Midbrain (tissue), 1 donor: ENCODE results near the gene PCDHA1.

Experiments used
- DNase-seq: peaks from one replicate; lab custom pipeline; 2025; lab: John Stamatoyannopoulos, UW

PCDHA1 gene

DNA sequence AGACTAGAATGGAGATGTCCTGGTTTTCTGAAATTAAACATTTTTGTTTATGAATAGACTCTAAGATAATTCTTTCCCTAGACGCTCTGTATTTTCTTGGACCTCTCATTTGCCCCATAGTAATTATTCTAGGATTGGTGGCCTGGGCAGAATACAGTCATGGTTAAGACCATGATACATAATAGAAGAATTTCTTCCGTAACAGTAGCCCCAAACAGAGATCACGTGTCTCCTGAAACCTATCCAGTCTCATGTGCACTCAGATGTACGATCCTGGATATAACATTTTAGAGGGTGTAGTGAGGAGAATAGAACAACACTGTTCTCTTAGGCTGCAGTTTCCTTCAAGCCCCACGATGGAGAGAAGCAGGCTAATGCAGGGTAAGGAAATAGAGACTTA lies 202.7 kb downstream of the PCDHA1 start:
- DNase-seq = no peak

DNA sequence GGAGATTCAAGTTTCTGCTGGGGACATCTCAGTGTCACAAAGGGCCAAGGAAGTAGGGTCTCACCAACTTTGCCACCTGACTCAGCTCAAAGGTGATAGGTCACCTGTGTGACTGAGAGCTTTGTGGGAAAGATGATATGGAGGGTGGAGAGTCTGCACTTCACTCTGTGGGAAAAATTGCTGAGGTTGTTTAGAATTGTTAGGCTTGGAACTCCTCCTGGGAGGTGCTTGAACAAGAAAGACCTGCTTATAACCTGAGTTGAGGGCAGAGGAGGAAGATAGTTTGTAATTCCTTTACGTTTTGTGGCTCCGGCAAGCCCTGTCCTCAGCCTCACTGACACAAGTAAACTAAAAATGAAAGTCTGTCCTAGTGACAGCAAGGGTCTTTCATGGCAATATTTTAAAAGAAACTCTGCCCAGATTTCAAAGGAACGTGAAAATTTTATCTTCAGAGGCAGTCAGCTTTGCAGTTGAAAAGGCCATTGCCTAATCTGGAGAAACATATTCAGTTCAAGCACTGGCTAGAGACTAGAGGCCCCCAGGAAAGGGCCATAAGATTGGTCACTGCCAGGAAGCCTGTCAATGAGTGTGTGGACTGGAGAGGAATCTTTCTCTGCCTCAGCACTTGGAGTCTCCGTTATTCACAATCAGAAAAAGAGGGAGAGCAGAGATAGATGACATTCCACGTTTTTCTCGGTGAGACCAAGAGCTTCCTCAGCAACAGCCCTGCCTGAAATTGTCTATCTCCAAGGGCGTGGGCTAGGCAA lies 203.5 kb downstream of the PCDHA1 start:
- no peak for DNase-seq

DNA sequence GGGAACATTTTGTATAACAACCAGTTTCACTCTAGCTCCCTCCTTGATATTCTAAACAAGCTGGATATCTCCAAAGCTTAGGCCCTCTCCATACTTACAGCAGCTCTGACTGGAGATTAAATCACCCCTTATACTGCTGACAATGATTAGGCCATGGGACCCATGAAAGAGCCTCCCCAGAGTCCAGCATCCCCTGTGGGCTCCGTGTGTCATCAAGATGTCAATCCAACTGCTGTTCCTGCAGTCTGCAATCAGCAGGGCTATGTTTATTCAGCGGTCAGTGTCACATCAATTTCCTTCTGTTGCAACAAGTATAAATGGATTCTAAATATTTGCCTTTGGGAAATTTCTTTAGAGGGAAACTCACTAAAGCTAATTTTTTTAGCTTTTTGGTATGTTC lies 206.9 kb downstream of the PCDHA1 start:
- no peak for DNase-seq

DNA sequence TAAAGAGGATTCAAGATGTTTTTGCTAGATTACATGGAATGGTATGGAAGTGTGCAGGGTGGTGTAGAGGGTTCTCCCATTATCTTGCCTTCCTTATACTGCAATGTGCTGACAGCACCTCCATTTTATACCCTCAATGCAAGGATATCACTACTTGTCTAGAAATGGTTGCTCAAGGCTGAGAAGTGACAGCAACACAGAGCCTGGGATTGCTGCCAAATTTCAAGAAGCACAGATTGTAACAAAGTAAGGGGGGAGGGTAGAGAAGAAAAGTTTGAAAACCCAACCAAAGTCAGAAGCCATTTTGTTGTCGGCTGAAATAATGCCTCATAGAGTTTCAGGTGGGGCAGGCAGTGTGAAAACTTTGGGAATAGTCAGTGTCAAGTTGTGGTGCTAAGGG lies 210.1 kb downstream of the PCDHA1 start:
- no peak for DNase-seq

DNA sequence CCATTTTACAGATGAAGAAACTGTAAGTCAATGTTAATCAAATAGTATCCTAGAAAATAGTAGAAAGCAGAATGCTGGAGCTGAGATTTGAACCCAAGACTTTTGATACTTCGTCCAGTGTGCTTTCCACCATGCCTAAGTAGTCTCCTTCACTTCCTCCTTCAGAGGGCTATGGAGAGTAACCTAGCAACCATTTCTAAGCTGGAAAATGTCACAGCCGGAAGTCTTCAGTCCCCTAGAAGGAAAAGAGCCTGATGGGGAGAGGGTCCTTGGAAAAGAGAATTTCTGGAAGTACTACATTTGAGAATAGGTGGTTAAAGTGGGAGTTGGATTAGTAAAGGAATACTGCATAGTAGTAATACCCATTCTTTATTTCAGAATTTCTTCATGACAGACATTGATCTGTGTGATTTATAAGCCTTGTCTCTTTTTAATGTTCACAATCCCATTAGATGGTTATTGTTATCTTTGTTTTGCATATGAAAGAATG lies 213.0 kb downstream of the PCDHA1 start:
- DNase-seq = no peak

DNA sequence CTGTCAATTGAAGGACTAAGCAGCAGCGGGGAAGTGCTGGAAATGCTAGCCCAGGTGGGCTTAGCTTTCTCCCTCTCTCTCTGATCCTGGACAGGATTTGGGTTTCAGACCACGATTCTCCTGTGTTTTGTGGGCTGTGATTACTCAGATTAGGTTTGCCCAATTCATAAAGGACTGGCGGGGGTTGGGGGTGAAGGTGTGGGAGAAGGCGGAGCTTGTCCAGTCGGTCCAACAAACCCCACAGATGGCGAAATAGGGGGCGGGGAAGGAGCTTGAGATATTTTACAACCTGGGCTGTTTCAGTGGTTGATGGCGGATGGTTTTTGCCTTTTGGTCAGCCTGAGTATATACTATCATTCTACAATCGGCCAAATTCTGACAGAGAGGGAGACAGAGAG lies 215.5 kb downstream of the PCDHA1 start:
- no peak for DNase-seq

DNA sequence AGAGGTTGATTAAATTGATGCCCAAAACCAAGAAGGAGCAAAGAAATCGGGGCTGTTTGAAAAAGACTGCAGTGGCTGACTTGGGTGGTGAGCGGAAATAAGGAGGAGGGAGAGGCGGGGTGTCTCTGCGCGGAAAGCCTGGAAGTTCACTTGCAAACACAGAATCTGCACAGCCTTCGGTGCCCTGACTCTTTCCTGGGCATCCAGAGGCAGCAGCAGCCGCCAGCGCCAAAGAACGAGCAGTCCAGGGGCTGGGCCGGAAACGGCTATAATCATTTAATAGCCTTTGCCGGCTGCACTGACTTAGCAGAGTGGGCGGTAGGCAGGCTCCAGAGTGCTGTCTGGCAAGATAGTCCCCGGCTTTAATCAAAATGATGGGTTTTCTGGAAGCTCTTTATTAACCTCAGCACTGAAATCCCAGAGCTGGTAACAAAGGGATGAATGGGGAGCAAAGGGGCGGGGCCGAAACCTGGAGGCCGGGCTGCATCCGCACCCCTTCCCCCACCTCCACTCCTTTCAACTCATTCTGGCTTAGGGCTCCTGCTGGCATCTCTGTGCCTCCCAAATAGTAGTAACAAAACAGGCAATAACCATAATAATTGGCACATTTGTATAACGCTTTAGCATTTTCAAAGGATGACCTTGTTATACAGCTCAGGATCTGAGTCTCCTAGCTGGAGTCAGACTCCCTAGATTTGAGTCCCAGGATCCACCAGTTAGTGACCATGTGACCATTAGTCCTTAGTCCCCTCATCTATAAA lies 216.1 kb downstream of the PCDHA1 start:
- no peak for DNase-seq

DNA sequence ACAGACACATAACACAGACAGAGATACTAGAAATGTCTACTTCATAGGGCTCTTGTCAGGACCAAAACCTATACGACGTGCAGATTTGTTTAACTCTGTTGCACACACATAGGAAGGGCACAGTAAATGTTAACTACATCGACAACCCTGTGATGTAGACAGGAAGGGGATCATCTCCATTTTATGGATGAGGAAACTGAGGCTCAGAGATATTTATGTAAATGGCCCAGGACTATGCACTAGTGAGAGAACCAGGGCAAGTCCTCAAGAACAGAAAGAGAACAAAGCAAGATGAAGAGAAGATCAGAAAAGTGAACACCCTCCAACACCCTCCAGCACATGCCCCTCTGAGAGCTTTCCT lies 216.6 kb downstream of the PCDHA1 start:
- DNase-seq = no peak

DNA sequence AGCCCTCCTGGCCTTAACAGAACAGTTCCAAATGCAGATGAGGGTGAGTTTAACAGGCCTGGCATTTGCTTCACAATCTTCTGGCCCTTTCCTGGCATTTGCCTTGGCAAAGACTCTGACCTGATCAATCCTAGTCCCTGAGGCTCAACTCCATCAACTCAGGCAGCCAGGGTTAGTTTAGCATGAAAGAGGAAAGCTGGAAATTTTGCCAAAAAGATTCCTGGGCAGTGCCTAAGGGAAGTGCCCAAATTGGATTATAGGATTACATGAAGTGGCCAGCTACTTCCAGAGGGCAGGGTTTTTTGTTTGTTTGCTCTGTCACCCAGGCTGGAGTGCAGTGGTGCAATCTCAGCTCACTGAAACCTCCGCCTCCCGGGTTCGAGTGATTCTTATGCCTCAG lies 217.1 kb downstream of the PCDHA1 start:
- no peak for DNase-seq

DNA sequence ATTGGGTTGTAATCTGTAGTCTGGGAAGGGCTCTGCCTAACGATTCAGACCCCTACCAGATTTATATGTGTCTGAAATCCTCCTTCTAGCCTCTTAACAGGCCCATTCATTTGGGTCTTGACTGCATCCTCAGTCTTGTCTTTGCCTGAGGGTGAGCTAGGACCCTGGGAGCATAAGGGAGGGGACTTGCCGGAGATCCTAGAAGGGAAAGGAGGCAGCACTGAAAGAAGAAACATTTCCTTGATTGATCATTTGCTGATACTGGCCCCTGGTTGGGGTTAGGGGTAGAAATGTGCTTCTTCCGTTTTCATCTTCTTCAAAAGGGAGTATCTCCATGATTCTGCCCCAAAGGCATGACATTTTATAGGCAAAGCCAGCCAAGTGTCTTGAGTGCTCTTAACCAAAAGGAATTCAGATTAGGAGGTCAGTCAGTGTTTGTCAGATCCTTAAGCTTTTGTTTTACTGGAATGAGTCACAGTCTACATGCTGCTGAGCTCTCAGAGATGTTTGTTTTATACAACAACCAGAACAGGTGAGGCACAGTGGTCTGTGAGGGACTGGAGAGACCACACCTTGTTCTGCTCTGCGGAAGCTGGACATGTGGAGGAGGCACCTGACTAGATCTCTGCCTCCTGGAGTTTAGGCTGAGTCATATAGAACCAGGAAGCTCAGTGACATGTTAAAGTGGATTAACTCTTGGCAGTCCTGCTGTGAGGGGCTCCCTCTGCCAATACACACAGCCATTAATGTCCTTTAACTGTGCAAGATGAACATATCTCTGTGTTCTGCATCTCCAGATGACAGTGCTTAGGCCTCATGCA lies 218.1 kb downstream of the PCDHA1 start:
- no peak for DNase-seq

DNA sequence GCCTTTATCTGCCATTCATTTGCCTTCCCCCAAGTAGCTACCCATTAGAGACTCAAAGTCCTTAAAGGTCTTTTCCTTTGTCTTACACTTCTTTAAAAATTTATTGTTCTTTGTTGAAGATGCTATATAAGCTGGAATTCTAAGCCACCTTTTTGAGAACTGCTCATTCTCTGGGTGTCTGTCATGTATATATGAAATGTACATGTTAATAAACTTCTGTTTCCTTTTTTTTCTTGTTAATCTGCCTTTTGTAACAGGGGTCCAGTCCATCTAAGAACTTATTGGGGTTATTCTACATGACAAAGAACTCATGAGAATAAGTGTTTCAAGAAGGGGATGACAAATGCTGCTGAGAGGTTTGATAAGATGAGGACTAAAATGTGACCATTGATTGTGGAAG lies 221.9 kb downstream of the PCDHA1 start:
- DNase-seq = no peak

DNA sequence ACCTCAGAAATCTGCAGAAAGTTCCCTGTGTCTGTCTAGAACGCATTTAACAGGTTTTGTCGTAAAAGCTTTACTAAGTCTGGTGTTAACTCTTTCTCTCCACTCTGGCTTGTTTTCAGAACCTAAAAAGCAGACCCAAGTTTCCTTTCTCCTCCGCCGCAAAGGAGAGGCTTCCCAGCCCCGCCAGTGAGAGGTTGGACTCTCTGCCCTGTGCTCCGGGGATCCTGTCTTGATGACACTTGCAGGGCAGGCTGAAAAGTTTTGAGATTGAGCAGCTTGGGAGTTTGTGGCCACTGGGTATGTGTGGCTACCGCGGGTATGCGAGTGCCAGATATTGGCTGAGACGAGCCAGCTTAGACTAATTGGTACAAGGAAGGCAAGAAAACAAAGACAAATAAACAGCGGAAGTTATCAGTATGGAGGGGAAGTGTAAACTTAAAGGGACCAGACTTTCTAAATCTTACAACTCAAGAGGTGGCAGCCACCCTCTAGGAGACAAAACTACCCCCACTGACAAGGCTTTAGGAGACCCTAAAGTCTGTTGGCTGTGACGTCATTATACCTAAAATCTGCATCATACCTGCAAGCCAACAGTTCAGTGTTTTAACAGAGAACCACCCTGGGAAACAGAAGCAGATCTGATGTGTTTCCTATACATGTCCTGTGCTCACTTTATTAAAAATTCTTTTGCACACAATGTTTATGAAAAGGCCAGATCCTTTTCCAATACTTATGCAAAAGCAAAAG lies 224.3 kb downstream of the PCDHA1 start:
- no peak for DNase-seq

DNA sequence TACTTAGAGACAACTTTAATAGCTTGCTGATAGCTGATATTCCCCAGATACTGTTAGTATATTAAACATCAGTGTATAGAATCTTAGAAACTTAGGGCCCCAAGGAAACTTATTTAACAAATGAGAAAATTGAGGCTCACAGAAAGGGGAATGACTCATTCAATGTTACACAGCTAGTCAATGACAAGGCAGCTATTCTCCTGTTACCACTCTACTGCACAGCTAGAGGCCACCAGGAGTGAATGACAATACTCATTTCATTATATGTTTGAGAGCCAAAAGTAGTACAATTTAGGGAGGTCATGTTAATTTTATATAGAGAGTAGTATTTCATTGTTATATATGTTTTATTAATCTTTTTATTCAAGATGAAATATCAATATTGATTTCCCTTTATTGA lies 232.0 kb downstream of the PCDHA1 start:
- no peak for DNase-seq

DNA sequence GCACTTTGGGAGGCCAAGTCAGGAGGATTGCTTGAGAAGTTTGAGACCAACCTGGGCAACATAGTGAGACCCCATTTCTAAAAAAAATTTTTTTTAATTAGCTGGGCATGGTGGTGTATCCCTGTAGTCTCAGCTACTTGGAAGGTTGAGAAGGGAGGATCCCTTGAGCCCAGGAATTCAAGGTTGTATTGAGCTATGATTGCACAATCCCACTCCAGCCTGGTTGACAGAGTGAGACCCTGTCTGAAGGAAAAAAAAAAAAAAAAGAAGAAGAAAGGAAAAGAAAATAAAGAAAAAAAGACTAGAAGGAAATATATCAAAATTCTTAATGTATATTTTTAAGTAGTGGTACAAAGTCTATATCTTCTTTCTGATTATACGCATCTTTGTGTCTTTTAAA lies 236.4 kb downstream of the PCDHA1 start:
- DNase-seq = no peak

DNA sequence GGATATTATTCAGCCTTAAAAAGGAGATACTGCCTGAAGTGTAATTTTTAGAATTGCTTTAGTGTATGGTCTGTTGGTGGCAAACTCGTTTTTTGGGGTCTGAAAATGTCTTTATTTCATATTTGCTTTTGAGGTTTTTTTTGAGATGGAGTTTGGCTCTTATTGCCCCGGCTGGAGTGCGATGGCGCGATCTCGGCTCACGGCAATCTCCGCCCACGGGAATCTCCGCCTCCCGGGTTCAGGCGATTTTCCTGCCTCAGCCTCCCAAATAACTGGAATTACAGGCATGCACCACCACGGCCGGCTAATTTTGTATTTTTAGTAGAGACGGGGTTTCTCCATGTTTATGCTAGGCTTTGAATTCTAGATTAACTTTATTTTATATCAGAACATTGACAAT lies 245.1 kb downstream of the PCDHA1 start:
- DNase-seq = no peak

DNA sequence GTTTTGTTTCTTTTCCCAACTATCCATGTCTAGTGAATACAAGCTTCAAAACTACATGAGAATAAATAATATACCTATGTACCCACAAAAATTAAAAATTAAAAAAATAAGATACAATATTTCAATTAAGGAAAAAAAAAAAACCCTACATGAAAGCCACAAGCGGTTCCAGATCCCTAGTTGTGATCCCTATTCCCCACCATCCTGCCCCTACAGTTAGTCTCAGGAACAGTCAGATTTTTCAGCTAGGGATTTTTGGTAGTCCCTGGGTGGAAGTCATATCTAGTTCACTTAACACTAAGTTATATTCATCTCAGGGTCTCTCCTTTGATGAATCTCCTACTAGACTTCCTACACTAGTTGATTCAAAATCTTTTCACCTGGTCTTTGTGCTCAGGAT lies 246.7 kb downstream of the PCDHA1 start:
- DNase-seq = no peak

DNA sequence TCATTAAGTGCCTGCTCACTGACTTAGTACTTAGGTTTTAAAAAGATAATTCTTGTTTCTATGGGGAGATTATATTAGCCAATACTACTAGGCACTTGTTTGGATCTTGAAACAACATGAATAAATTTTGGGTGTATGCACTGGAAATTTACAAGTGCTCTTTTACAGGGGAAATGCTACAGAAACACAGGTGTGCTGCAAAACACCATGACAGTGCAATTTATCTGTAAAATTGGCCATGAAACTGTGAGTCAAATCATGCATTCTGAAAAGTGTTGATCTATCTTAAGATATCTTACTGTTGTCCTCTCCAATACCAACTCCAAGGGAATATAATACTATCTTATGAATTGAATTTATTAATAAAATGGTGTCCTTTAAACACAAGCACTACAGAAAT lies 253.1 kb downstream of the PCDHA1 start:
- DNase-seq = no peak

DNA sequence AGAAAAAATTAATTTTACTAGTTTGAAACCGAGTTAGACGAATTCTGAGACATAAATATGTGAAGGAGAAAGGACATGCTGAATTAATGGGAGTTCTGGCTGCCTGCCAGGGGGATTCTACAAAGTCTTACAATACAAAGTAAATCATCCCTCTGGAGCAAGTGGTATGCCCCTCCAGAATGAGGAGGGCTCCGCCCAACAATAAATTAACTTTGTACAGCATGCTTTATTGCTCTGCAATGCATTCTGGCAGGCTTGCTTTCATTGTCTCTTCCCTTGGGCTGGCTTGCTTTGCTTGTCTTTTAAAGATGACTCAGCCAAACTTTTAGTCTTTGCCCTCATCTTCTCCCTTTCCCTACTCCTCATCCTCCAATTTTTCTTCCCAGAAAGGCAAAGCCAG lies 253.6 kb downstream of the PCDHA1 start:
- no peak for DNase-seq

DNA sequence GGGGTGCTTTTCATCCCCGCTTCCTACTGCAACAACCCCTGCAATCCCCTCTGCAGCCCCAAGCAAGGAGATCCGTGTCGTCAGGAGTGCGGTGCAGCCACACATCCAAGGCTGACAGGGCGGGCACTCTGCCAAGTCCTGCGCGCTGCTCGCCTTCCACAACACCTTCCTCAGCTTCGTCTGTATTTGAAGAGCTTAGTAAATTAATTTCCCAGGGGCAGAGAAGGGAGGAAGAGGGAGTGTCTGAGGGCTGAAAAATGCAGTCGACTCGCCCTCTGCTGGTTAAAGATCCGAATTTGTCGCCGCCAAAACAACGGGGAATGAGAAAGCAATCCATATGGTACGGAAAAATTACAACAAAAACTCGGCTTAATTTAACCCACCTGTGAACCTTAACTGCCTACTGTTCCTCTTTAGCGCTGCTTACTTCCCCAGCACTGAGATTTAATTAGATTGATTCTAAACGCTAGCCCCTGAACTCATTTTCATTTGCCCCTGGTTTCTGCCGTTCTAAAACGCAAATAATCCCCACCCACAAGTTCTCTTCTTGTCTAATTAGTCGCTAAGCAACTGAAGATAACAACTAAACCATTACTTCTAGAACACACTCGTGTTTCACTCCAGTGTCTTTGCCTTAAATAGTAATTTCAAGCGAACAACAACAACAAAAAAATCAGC lies 254.3 kb downstream of the PCDHA1 start:
- peak; percentile 82 for DNase-seq

DNA sequence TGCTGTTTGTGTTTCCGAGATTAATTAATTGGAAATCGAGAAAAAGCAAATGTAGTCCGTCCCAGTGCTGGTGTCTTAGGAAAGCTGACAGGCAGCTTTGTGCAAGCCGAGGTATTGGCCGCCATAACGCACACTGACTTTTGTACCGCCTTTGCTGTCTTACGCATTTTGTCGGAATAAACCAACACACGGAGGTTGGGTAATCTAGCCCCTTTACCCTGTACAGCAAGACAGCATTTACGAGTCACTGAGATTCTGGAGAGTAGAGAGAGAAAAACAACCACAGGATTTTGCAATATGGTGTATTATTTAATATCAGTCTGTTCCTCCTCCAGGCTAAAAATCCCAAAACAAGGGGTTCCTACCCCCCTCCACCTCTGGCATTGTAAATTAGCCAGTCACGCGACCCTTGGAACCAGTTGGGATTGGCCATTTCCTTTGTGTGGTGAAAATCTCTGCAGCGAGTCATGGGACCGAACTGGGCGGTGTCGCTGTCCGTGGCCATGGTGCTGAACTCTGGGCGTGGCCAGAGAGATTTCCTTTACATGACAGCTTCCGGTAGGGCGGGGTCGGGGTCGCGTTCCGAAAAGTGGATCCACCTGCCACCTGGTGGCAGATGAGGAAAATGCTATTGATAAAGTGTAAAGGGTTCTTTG lies 255.0 kb downstream of the PCDHA1 start:
- DNase-seq = peak; percentile 97

DNA sequence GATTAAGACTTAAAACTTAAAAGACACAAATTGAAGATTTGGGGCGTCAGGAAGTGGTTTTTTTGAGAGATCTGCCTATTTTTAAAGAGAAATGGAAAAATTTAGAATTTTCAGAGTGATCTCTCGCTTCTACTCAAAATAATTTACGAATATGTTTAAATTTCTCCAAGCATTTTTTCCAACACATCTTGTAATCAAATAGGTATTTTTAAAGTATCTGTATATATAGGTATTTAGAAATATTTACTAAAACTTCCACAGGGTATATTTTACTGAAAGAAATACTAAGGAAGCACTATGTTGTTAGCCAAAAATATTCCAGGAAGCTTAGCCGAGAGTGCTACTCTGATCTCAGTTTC lies 255.5 kb downstream of the PCDHA1 start:
- no peak for DNase-seq
